GM21723 (cell line): ENCODE data around the gene MEGF6.

ENCODE experiments used
- ATAC-seq: cut with Tn5 transposase; IDR thresholded peaks from one replicate; pipeline ENCODE4 v1.9.1; 2021; ENCODE audit warnings: mild to moderate bottlenecking, moderate library complexity; ENCODE audit not compliant: unreplicated experiment

MEGF6 gene

GRCh38 chr1:3492545-3493246 is 118.6 kb downstream of the MEGF6 start:
- no peak for ATAC-seq

- ATAC-seq: no peak
Observed at GRCh38 chr1:3491291-3492246, 119.7 kb downstream of the MEGF6 start.

GRCh38 chr1:3490046-3490745 is 121.1 kb downstream of the MEGF6 start:
- no peak for ATAC-seq

- no peak for ATAC-seq
Observed at GRCh38 chr1:3488432-3488831, 122.9 kb downstream of the MEGF6 start.

GRCh38 chr1:3485016-3485415 is 126.3 kb downstream of the MEGF6 start:
- ATAC-seq: no peak

- no peak for ATAC-seq
Observed at GRCh38 chr1:3483801-3484444, 127.4 kb downstream of the MEGF6 start.

- ATAC-seq: no peak
Observed at GRCh38 chr1:3483380-3483779, 127.9 kb downstream of the MEGF6 start.

GRCh38 chr1:3482378-3482849 is 128.9 kb downstream of the MEGF6 start:
- ATAC-seq: no peak

- no peak for ATAC-seq
Observed at GRCh38 chr1:3481836-3482375, 129.4 kb downstream of the MEGF6 start.

- no peak for ATAC-seq
Observed at GRCh38 chr1:3481046-3481445, 130.3 kb downstream of the MEGF6 start.

- ATAC-seq: no peak
Observed at GRCh38 chr1:3480369-3480719, 131.0 kb downstream of the MEGF6 start.

GRCh38 chr1:3479511-3480368 is 131.6 kb downstream of the MEGF6 start:
- ATAC-seq: no peak

- ATAC-seq: no peak
Observed at GRCh38 chr1:3478187-3478586, 133.1 kb downstream of the MEGF6 start.

- no peak for ATAC-seq
Observed at GRCh38 chr1:3477241-3477995, 133.9 kb downstream of the MEGF6 start.

- ATAC-seq: no peak
Observed at GRCh38 chr1:3476666-3477065, 134.6 kb downstream of the MEGF6 start.

GRCh38 chr1:3475839-3476573 is 135.3 kb downstream of the MEGF6 start:
- no peak for ATAC-seq

GRCh38 chr1:3474421-3474820 is 136.9 kb downstream of the MEGF6 start:
- ATAC-seq: no peak

- no peak for ATAC-seq
Observed at GRCh38 chr1:3474016-3474415, 137.3 kb downstream of the MEGF6 start.
